Heart left ventricle (tissue), 13 donors: ENCODE results near the gene ST7.

Experiments used
- POLR2A ChIP-seq, 2 donors: fragments of 450-650 bp; IDR thresholded peaks; one replicate each; pipeline ENCODE4 v1.6.1; 2017; ENCODE audit warnings: antibody characterized with exemption in 2 of 2, mild to moderate bottlenecking in 2 of 2, moderate library complexity in 2 of 2
- TF ChIP-seq, protein P1 (sequence below), 12 donors: fragments of 200-600 bp; sonication (generic) in 4 of 12; IDR thresholded peaks; one replicate each; pipeline versions ENCODE4 v1.5.0 to v1.8.0; 2018 to 2022; ENCODE audit warnings: antibody characterized with exemption in 12 of 12, mild to moderate bottlenecking in 5 of 12
- donor health status: ischemic (EF 13 %, LVEDD 7.1; RV severe dilation, severe dysfunction).
- donor health status: DM: no; HTN: yes; CAD: no.
- donor health status: DM: no; HTN: no; CAD: no.
- donor health status: ischemic (EF 25% LVEDD 6.9; RV normal size, moderate dysfunction).
- donor health status: ischemic (EF 25% LVEDD 5.7; RV mildly dilated, moderate dysfunction).
- donor health status: ischemic (EF 35%, LVEDD 5.7; RV mildly dilated, moderate dysfunction).
- donor health status: nonischemic (EF 11% LVEDD 7.7; RV severe dilation, severe dysfunction).
- donor health status: DM: yes; HTN: yes; CAD: no.
- donor health status: PGD.
- donor health status: ischemic (EF 29% LVEDD 5.4; RV normal size, mild dysfunction).
- donor health status: nonischemic (EF 23%, LVEDD 6.1; RV moderate dilation, normal function).

DNA sequence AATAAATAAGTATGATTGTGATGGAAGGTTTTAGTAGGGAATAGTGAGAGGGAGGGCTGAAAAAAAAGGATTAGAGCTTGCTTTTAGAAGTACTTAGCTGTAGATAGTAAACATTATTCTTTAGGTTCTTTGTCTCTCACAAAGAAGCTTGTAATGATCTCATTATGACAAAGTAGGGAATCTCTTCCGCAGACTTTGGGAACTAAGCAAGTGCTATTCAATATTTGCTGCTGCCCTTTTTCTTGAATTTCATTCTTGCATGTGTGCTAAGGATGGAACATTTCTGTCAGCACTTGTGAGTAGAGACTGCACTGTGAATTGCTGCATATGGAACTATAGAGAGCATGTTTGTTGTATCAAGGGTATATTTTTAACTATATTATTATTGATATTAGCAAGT lies 173.4 kb downstream of the ST7 start:
- TF ChIP-seq POLR2A (IDR thresholded peaks at IDR 0.05): no peak
- TF ChIP-seq, protein P1, sequence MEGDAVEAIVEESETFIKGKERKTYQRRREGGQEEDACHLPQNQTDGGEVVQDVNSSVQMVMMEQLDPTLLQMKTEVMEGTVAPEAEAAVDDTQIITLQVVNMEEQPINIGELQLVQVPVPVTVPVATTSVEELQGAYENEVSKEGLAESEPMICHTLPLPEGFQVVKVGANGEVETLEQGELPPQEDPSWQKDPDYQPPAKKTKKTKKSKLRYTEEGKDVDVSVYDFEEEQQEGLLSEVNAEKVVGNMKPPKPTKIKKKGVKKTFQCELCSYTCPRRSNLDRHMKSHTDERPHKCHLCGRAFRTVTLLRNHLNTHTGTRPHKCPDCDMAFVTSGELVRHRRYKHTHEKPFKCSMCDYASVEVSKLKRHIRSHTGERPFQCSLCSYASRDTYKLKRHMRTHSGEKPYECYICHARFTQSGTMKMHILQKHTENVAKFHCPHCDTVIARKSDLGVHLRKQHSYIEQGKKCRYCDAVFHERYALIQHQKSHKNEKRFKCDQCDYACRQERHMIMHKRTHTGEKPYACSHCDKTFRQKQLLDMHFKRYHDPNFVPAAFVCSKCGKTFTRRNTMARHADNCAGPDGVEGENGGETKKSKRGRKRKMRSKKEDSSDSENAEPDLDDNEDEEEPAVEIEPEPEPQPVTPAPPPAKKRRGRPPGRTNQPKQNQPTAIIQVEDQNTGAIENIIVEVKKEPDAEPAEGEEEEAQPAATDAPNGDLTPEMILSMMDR (IDR thresholded peaks at IDR 0.05): no peak
